IMR-90 (cell line): ENCODE data around the gene GAPVD1.

Experiments
- FOS ChIP-seq: fragments of 150-350 bp; IDR thresholded peaks from 2 replicates; pipeline ENCODE4 v1.6.1; 2016; ENCODE audit warnings: low read depth, low read length
- NFE2L2 ChIP-seq: fragments of 150-350 bp; IDR thresholded peaks from 2 replicates; pipeline ENCODE4 v1.6.1; 2016; ENCODE audit warnings: low read depth, mild to moderate bottlenecking, low read length
- POLR2A ChIP-seq: IDR thresholded peaks from 2 replicates; pipeline ENCODE4 v1.6.1; 2012; ENCODE audit warnings: mild to moderate bottlenecking, low read depth, low read length
- RFX5 ChIP-seq: IDR thresholded peaks from 2 replicates; pipeline ENCODE4 v1.8.0; 2012; ENCODE audit warnings: low read depth, mild to moderate bottlenecking, low read length, moderate library complexity
- TF ChIP-seq, protein P1 (sequence below): conservative IDR thresholded peaks from 2 replicates; pipeline ENCODE4 v1.5.1; 2012; ENCODE audit warnings: mild to moderate bottlenecking, low read depth, low read length, improper control_type of control experiment

DNA sequence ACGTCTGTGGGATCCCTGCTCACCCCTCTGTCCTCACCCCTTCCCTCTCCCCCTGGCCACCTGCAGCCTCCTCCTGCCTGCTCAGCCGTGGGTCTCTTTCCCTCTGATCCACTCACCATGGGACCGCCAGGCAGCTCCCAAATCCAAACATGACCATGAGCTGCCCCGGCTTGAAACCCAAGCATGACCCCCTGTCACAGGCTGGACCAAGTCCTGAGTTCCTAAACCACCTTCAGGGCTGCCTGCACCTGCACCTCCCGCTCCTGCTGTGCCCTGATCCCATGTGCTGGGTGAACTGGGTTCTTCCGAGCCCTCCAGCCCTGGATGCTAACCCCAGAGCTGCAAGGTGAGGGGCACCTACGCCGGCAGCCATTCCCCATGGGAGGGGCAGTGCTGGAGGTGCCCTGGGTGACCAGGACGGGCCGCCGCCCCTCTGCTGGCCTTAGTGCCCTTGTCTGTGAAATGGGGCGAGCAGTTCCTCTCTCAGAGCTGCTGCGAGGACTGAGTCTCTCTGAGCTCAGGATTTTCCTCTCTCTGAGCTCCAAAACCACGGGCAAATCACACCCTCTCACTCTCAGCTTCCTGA lies 149.6 kb downstream of the GAPVD1 start:
- TF ChIP-seq, protein P1, sequence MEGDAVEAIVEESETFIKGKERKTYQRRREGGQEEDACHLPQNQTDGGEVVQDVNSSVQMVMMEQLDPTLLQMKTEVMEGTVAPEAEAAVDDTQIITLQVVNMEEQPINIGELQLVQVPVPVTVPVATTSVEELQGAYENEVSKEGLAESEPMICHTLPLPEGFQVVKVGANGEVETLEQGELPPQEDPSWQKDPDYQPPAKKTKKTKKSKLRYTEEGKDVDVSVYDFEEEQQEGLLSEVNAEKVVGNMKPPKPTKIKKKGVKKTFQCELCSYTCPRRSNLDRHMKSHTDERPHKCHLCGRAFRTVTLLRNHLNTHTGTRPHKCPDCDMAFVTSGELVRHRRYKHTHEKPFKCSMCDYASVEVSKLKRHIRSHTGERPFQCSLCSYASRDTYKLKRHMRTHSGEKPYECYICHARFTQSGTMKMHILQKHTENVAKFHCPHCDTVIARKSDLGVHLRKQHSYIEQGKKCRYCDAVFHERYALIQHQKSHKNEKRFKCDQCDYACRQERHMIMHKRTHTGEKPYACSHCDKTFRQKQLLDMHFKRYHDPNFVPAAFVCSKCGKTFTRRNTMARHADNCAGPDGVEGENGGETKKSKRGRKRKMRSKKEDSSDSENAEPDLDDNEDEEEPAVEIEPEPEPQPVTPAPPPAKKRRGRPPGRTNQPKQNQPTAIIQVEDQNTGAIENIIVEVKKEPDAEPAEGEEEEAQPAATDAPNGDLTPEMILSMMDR: no peak
- TF ChIP-seq FOS (no peak), POLR2A (no peak), NFE2L2 (no peak), RFX5 (no peak)
